Sigmoid colon (tissue), 3 donors: ENCODE measurements around the gene CHDH.

Experiments used
- CTCF ChIP-seq, 4 experiments: fragments of 450-650 bp in 3 of 4; fragments of 200-600 bp in 1 of 4; IDR thresholded peaks; one replicate each; pipeline ENCODE4 v1.5.1; 2016 to 2019; ENCODE audit warnings: antibody characterized with exemption in 4 of 4, mild to moderate bottlenecking in 3 of 4, moderate library complexity in 2 of 4
- POLR2A ChIP-seq, 2 donors: fragments of 450-650 bp; IDR thresholded peaks; one replicate each; pipeline ENCODE4 v1.6.1; 2016; ENCODE audit warnings: antibody characterized with exemption in 2 of 2, mild to moderate bottlenecking in 2 of 2, moderate library complexity in 2 of 2

GRCh38 chr3:53826048-53826447 lies 20.2 kb downstream of the CHDH start:
- TF ChIP-seq CTCF (IDR thresholded peaks at IDR 0.05) = no peak
- no peak for TF ChIP-seq POLR2A (IDR thresholded peaks at IDR 0.05)
